Gastroesophageal sphincter (tissue), 4 donors: ENCODE measurements around the gene ARSH. TPM values are rescaled to one million over a fixed set of nuclear protein-coding genes. Genes with fewer than 3 reads are reported as not detected.
"Not testable (repeated sequence)": the region's sequence is repeated elsewhere in the genome, so short reads cannot be mapped to it uniquely, and the experiment has no call there.

ENCODE experiments used
- ATAC-seq: fragments of 150-250 bp; one replicate; pipeline ENCODE4 v1.9.1; 2016; ENCODE audit warnings: mild to moderate bottlenecking, moderate library complexity
- H3K27ac ChIP-seq, 4 donors: fragments of 200-600 bp; sonication (generic) in 3 of 4; 1 replicate in 3 of 4; 2 replicates in 1 of 4; pipeline ENCODE4 v1.5.1; 2016 to 2019
- H3K27me3 ChIP-seq: fragments of 200-600 bp; sonication (generic); one replicate; pipeline ENCODE4 v1.5.1; 2019
- H3K36me3 ChIP-seq, 2 donors: fragments of 200-600 bp; sonication (generic); one replicate each; pipeline ENCODE4 v1.5.1; 2019; ENCODE audit warnings: control low read depth in 1 of 2
- H3K4me1 ChIP-seq, 3 donors: fragments of 200-600 bp; sonication (generic); 1 replicate in 2 of 3; 2 replicates in 1 of 3; pipeline ENCODE4 v1.5.1; 2016 to 2019; ENCODE audit warnings: control low read depth in 2 of 3
- H3K4me3 ChIP-seq, 2 donors: fragments of 200-600 bp; sonication (generic); one replicate each; pipeline ENCODE4 v1.5.1; 2019; ENCODE audit warnings: mild to moderate bottlenecking in 1 of 2, moderate library complexity in 1 of 2
- H3K9me3 ChIP-seq, 3 donors: fragments of 200-600 bp; sonication (generic); one replicate each; pipeline ENCODE4 v1.5.1; 2017 to 2019; ENCODE audit warnings: control low read depth in 2 of 3
- CTCF ChIP-seq, 4 experiments: fragments of 200-600 bp in 2 of 4; fragments of 450-650 bp in 2 of 4; sonication (generic) in 1 of 4; IDR thresholded peaks; one replicate each; pipeline ENCODE4 v1.5.1; 2017 to 2019; ENCODE audit warnings: antibody characterized with exemption in 4 of 4, mild to moderate bottlenecking in 2 of 4, moderate library complexity in 2 of 4
- EP300 ChIP-seq: sonication (generic); formaldehyde crosslinking; IDR thresholded peaks from one replicate; pipeline ENCODE4 v1.6.1; 2017; ENCODE audit warnings: antibody characterized with exemption, mild to moderate bottlenecking
- POLR2A ChIP-seq, 2 donors: fragments of 450-650 bp; IDR thresholded peaks; one replicate each; pipeline ENCODE4 v1.6.1; 2017; ENCODE audit warnings: antibody characterized with exemption in 2 of 2, mild to moderate bottlenecking in 2 of 2, moderate library complexity in 1 of 2
- POLR2AphosphoS5 ChIP-seq: sonication (generic); formaldehyde crosslinking; IDR thresholded peaks from one replicate; pipeline ENCODE4 v1.6.1; 2017; ENCODE audit warnings: antibody characterized with exemption
- WGBS, 2 donors: methylation state at CpG; one replicate each; pipeline ENCODE4 v1.1.5; 2018; ENCODE audit warnings: low coverage in 1 of 2; 5-methylcytosine and 5-hydroxymethylcytosine counted together
- total RNA-seq, 4 donors: library from RNA; depleted of rRNA; stranded (reverse); fragments of >200 nt; gene quantifications; one replicate each; pipeline ENCODE4 v1.1.0, GENCODE V29; 2016

Gene ARSH
- total RNA-seq, 4 donors from 2014 or later = 0.42 TPM; not detected in 3

DNA sequence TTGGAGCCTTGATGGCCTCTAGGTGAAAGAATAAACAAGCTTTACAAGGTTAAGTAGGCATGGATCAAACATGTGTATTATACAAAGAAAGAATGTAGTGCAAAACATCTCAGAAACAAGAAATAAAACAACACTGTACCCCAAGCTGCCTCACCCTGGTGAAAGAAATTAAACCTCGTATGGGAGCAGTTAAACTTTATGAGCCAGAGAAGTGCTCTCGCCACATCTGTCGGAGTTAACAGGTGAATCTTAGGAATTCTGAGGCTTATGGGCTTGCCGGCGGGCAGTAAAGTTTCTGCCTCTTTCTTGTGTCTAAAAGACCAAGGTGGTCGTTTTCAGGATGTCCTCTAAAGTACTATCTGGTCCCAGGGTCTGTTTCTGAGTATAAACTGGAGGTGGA is 34.0 kb upstream of the ARSH start:
- no peak overlapping the region for H3K27ac ChIP-seq
- no peaks in the 10 kb centered on the region for H3K27me3 ChIP-seq
- TF ChIP-seq POLR2AphosphoS5 = no peak
- no peak for TF ChIP-seq CTCF (IDR thresholded peaks at IDR 0.05)
- TF ChIP-seq POLR2A (IDR thresholded peaks at IDR 0.05) = no peak
- no peak for TF ChIP-seq EP300
- H3K4me1 ChIP-seq = no peaks in the 10 kb centered on the region
- ATAC-seq = no peak
- no peak overlapping the region for H3K4me3 ChIP-seq
- H3K36me3 ChIP-seq = no peaks in the 10 kb centered on the region
- WGBS, 2 donors = 88% methylated on average over 6 of the region's 6 CpGs; no CpG with 5 or more reads in 1 of the 2 donors
- H3K9me3 ChIP-seq = no peaks in the 10 kb centered on the region

GRCh38 chrX:2974961-2975360 is 31.4 kb upstream of the ARSH start:
- H3K27me3 ChIP-seq = no peaks in the 10 kb centered on the region
- H3K4me1 ChIP-seq = no peaks in the 10 kb centered on the region
- H3K36me3 ChIP-seq = no peaks in the 10 kb centered on the region
- no peak for TF ChIP-seq CTCF (IDR thresholded peaks at IDR 0.05)
- TF ChIP-seq POLR2AphosphoS5 = no peak
- TF ChIP-seq EP300 = no peak
- TF ChIP-seq POLR2A (IDR thresholded peaks at IDR 0.05) = no peak
- no peaks in the 10 kb centered on the region for H3K9me3 ChIP-seq
- no peak for ATAC-seq
- WGBS, 2 donors = 44 to 89% methylated on average over 1 of the region's 1 CpG
- H3K4me3 ChIP-seq = no peak overlapping the region
- H3K27ac ChIP-seq = no peak overlapping the region

DNA sequence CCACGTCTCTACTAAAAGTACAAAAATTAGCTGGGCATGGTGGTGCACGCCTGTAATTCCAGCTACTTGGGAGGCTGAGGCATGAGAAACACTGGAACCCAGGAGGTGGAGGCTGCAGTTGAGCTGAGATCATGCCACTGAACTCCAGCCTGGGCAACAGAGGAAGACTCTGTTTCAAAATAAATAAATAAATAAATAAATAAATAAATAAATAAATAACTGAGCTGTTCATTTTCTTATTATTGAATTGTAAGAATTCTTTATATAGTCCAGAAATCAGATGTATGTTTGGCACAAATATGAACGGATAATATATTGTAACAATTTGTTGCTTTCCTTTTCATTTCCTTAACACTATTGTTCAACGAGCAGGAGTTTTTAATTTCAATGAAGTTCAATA is 27.7 kb upstream of the ARSH start:
- not testable (repeated sequence) for ATAC-seq, H3K4me3 ChIP-seq, H3K27ac ChIP-seq, H3K9me3 ChIP-seq, H3K27me3 ChIP-seq, H3K36me3 ChIP-seq, H3K4me1 ChIP-seq
- WGBS, 2 donors = 73 to 75% methylated on average over 2 to 3 of the region's 4 CpGs

- Histone ChIP-seq H3K27me3 (no peaks in the 10 kb centered on the region), H3K27ac (no peak overlapping the region), H3K36me3 (no peaks in the 10 kb centered on the region), H3K4me3 (no peak overlapping the region), H3K4me1 (no peaks in the 10 kb centered on the region), H3K9me3 (no peaks in the 10 kb centered on the region)
- 67 to 96% methylated on average over 2 to 4 of the region's 4 CpGs for WGBS, 2 donors
- no peak for TF ChIP-seq POLR2A (IDR thresholded peaks at IDR 0.05)
- TF ChIP-seq POLR2AphosphoS5 = no peak
- no peak for TF ChIP-seq CTCF (IDR thresholded peaks at IDR 0.05)
- no peak for TF ChIP-seq EP300
- no peak for ATAC-seq
Observed at GRCh38 chrX:2984342-2984741, 22.0 kb upstream of the ARSH start.

DNA sequence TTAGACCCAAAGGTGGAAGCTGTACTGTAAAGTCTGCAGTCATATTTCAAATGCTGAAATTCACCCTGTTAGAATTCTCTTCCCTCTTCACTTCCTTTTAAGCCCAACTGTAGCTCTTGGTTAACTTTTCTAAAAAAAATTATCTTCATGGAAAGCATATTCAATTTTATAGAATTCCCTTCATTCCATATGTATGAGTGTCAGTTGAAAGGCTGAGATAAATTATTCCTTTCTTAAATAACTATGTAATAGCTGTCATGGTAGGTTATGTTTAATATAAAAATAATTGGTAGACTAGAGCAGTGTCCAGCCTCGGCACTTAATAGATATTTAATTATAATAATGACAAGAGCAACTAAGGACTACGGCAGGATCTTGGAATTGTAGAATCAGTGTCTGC is 16.8 kb upstream of the ARSH start:
- no peak overlapping the region for H3K27ac ChIP-seq
- no peak overlapping the region for H3K4me3 ChIP-seq
- TF ChIP-seq POLR2A (IDR thresholded peaks at IDR 0.05) = no peak
- no peak for TF ChIP-seq POLR2AphosphoS5
- no peak for TF ChIP-seq EP300
- TF ChIP-seq CTCF (IDR thresholded peaks at IDR 0.05) = no peak
- H3K9me3 ChIP-seq = no peaks in the 10 kb centered on the region
- 16 to 25% methylated on average over 2 of the region's 2 CpGs for WGBS, 2 donors
- no peaks in the 10 kb centered on the region for H3K36me3 ChIP-seq
- ATAC-seq = no peak
- no peaks in the 10 kb centered on the region for H3K27me3 ChIP-seq
- H3K4me1 ChIP-seq = no peaks in the 10 kb centered on the region

DNA sequence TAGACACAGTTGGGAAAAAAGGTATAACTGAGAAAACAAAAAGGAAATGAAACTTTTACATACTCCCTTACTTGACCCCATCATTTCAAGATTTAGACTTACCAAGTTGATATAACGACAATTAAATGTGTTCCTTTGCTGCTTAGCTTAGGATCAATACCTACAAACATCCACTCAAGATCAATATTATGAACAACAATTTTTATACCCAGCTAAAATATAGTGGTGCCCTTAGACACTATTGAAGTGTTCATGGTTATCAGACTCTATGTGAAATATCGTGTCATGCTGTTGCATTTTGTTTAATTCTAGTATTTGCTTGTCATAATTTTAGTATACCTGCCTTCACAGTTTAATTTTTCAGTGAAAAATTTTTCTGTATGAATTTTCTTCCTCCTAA is 4.2 kb downstream of the ARSH start:
- Histone ChIP-seq H3K27ac (no peak overlapping the region), H3K9me3 (peaks cover 0 to 10% (median 0%) of the 10 kb centered on the region in 3 donors), H3K4me1 (no peaks in the 10 kb centered on the region), H3K36me3 (no peaks in the 10 kb centered on the region), H3K4me3 (no peak overlapping the region), H3K27me3 (no peaks in the 10 kb centered on the region)
- TF ChIP-seq POLR2A (IDR thresholded peaks at IDR 0.05) = no peak
- TF ChIP-seq POLR2AphosphoS5 = no peak
- TF ChIP-seq CTCF (IDR thresholded peaks at IDR 0.05) = no peak
- no peak for TF ChIP-seq EP300
- ATAC-seq = no peak
- 72 to 76% methylated on average over 2 of the region's 2 CpGs for WGBS, 2 donors
